Measurements from ENCODE around the gene TCF12.
A peak's percentile ranks its signal among the peaks of the same experiment; 100 is the strongest.

The TCF12 gene

DNA sequence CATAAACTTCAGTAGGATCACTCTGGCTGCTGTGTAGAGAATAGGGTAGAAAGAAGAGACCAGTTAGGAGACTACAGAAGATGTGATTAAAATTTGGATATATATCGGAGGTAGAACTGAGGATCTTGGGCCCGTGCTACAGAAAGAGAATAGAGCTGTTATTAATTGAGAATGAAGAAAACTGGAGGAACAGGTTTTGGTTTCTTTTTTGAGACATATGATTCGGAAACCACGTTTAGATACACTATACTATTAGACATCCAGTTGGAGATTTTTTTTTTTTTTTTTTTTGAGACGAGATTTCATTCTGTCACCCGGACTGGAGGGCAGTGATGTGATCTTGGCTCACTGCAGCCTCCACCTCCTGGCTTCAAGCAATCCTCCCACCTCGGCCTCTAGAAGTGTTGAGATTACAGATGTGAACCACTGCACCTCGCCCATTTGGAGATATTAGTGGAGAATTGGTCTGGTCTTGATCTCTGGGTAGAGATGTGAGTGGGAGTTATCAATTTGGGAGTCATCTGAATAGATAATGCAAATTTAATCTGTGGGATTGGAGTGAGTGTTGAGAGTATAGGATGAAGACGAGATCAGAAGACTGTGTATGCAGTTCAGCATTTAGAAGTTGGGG is 50.9 kb downstream of the TCF12 start:
- TF ChIP-seq, protein P1, sequence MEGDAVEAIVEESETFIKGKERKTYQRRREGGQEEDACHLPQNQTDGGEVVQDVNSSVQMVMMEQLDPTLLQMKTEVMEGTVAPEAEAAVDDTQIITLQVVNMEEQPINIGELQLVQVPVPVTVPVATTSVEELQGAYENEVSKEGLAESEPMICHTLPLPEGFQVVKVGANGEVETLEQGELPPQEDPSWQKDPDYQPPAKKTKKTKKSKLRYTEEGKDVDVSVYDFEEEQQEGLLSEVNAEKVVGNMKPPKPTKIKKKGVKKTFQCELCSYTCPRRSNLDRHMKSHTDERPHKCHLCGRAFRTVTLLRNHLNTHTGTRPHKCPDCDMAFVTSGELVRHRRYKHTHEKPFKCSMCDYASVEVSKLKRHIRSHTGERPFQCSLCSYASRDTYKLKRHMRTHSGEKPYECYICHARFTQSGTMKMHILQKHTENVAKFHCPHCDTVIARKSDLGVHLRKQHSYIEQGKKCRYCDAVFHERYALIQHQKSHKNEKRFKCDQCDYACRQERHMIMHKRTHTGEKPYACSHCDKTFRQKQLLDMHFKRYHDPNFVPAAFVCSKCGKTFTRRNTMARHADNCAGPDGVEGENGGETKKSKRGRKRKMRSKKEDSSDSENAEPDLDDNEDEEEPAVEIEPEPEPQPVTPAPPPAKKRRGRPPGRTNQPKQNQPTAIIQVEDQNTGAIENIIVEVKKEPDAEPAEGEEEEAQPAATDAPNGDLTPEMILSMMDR (IDR thresholded peaks at IDR 0.05; ENCODE audit: insufficient read depth, low read depth, low read length, missing control alignments): no peak
- peak; percentile 79 for DNase-seq (ENCODE audit: low read depth)
- H3K4me3 ChIP-seq (ENCODE audit: low read length): peak overlapping the region; percentile 34

DNA sequence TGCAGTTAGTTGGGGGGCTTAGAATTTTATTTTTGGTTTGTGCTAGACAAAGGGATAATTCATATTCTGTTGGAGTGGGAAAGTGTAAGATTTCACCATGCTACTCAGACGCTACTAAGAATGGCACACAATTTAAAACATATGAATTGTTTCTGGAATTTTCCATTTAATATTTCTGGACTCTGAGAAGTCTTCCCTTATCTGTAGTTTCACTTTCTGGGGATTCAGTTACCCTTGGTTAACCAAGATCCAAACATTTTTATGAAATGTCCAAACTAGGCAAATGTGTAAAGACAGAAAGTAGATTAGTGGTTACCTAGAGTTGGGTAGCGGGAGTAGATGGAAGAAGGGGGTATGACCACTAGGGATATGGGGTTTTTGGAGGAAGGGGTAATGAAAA is 53.1 kb downstream of the TCF12 start:
- TF ChIP-seq, protein P1 (IDR thresholded peaks at IDR 0.05; ENCODE audit: insufficient read depth, low read depth, low read length, missing control alignments): no peak
- no peak overlapping the region for H3K4me3 ChIP-seq (ENCODE audit: low read length)
- no peak for DNase-seq (ENCODE audit: low read depth)

DNA sequence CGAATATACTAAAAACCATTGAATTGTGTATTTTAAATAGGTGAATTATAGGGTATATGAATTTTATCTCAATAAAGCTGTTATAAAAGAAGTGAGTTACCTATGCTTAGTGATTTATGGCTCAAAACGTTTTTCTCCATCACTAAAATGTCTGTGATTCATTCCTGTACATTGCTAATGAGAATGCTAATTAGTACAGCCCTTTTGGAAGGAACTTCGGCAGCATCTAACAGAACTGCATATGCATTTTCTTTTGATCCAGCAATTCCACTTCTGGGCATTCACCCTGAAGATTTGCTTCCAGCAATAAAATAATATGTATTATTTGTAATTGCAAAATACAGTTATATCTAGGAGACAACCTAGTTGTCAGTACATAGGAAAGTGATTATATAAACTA is 53.6 kb downstream of the TCF12 start:
- TF ChIP-seq, protein P1 (IDR thresholded peaks at IDR 0.05; ENCODE audit: insufficient read depth, low read depth, low read length, missing control alignments): no peak
- H3K4me3 ChIP-seq (ENCODE audit: low read length): no peak overlapping the region
- DNase-seq (ENCODE audit: low read depth): no peak

DNA sequence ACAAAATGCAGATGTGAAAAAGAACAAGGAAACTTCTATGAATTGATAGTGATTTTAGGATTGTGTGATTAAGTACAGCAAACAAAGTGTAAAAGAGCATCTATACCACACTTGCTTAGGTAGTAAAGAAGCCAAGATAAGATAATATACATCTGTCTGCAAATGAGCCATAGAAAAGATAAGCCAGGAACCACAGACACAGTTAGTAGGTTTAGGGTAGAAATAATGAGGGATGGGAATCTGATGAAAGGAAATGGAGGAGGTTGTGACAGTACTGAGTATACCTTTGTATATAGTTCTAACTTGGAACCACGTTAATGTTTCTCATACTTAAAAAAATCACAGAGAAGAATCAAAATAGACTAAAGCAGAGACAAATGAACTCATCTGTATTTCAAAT is 54.0 kb downstream of the TCF12 start:
- H3K4me3 ChIP-seq (ENCODE audit: low read length): no peak overlapping the region
- DNase-seq (ENCODE audit: low read depth): no peak
- TF ChIP-seq, protein P1 (IDR thresholded peaks at IDR 0.05; ENCODE audit: insufficient read depth, low read depth, low read length, missing control alignments): no peak

DNA sequence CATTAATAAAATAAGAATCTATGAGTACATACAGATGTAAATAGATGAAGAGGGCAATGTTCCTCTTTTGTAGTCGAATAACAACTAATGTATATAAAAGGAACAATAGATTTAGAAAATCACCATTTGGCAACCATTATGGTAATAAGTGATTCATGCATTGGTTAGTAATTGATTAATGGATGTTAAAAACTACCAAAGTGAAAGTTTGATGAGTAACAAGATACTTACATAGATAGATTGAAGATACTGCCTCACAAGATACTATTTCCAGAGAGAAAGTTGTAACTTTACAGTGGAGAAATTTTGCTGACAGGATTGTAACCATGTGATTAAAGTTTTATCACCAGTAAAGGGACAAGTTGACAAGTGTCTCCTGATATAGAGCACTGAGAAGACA is 55.0 kb downstream of the TCF12 start:
- TF ChIP-seq, protein P1 (IDR thresholded peaks at IDR 0.05; ENCODE audit: insufficient read depth, low read depth, low read length, missing control alignments): no peak
- DNase-seq (ENCODE audit: low read depth): no peak
- H3K4me3 ChIP-seq (ENCODE audit: low read length): no peak overlapping the region

DNA sequence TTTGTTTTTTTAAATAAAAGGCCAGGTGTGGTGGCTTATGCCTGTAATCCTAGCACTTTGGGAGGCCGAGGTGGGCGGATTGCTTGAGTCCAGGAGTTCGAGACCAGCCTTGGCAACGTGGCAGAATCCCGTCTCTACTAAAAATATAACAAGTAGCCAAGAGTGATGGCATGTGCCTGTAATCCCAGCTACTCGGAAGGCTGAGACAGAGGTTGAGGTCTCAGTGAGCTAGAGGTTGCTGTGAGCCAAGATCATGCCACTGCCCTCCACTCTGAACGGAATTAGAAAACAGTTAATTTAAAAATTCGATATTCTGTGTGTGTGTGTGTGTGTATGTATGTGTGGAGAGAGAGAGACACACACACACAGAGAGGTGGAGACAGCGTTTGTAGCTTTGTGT is 58.8 kb downstream of the TCF12 start:
- TF ChIP-seq, protein P1 (IDR thresholded peaks at IDR 0.05; ENCODE audit: insufficient read depth, low read depth, low read length, missing control alignments): no peak
- DNase-seq (ENCODE audit: low read depth): no peak
- no peak overlapping the region for H3K4me3 ChIP-seq (ENCODE audit: low read length)

All from epithelial cell of esophagus (primary cell).